Measurements from ENCODE around the gene PCDH9. TPM values are rescaled to one million over a fixed set of nuclear protein-coding genes. Genes with fewer than 3 reads are reported as not detected.

PCDH9 gene
- total RNA-seq, 4 donors from 2014 or later, result 2.8 to 22.4 (median 12.9) TPM

- TF ChIP-seq, protein P1, sequence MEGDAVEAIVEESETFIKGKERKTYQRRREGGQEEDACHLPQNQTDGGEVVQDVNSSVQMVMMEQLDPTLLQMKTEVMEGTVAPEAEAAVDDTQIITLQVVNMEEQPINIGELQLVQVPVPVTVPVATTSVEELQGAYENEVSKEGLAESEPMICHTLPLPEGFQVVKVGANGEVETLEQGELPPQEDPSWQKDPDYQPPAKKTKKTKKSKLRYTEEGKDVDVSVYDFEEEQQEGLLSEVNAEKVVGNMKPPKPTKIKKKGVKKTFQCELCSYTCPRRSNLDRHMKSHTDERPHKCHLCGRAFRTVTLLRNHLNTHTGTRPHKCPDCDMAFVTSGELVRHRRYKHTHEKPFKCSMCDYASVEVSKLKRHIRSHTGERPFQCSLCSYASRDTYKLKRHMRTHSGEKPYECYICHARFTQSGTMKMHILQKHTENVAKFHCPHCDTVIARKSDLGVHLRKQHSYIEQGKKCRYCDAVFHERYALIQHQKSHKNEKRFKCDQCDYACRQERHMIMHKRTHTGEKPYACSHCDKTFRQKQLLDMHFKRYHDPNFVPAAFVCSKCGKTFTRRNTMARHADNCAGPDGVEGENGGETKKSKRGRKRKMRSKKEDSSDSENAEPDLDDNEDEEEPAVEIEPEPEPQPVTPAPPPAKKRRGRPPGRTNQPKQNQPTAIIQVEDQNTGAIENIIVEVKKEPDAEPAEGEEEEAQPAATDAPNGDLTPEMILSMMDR (IDR thresholded peaks at IDR 0.05), result no peak
- no peak for TF ChIP-seq POLR2A (IDR thresholded peaks at IDR 0.05)
- no peaks in the 10 kb centered on the region for H3K9me3 ChIP-seq
- no peaks in the 10 kb centered on the region for H3K27me3 ChIP-seq
- no peak overlapping the region for H3K4me3 ChIP-seq (replicated peaks in 1 of 3)
- intact Hi-C loops (cut with DNase I), result no loop called here
- no peak overlapping the region for H3K27ac ChIP-seq
- no peak for DNase-seq
- no peaks in the 10 kb centered on the region for H3K4me1 ChIP-seq
- H3K36me3 ChIP-seq, result no peaks in the 10 kb centered on the region
- WGBS, 2 donors, result 49 to 53% methylated on average over 2 of the region's 2 CpGs
Measured at GRCh38 chr13:66415444-66415843, 814.7 kb downstream of the PCDH9 start.

- Histone ChIP-seq H3K4me1 (no peaks in the 10 kb centered on the region), H3K36me3 (no peaks in the 10 kb centered on the region), H3K9me3 (no peaks in the 10 kb centered on the region), H3K27ac (no peak overlapping the region), H3K27me3 (no peaks in the 10 kb centered on the region), H3K4me3 (replicated peaks in 1 of 3) (no peak overlapping the region)
- TF ChIP-seq, protein P1 (IDR thresholded peaks at IDR 0.05), result no peak
- TF ChIP-seq POLR2A (IDR thresholded peaks at IDR 0.05), result no peak
- WGBS, 2 donors, result 72 to 76% methylated on average over 3 of the region's 3 CpGs
- DNase-seq, result no peak
- intact Hi-C loops (cut with DNase I), result no loop called here
Measured at GRCh38 chr13:66414066-66414800, 815.9 kb downstream of the PCDH9 start.

- intact Hi-C loops (cut with DNase I), result no loop called here
- no peaks in the 10 kb centered on the region for H3K27me3 ChIP-seq
- WGBS, 2 donors, result 86 to 95% methylated on average over 1 of the region's 1 CpG
- DNase-seq, result no peak
- no peaks in the 10 kb centered on the region for H3K9me3 ChIP-seq
- TF ChIP-seq POLR2A (IDR thresholded peaks at IDR 0.05), result no peak
- TF ChIP-seq, protein P1 (IDR thresholded peaks at IDR 0.05), result no peak
- no peaks in the 10 kb centered on the region for H3K36me3 ChIP-seq
- H3K27ac ChIP-seq, result no peak overlapping the region
- no peak overlapping the region for H3K4me3 ChIP-seq (replicated peaks in 1 of 3)
- H3K4me1 ChIP-seq, result no peaks in the 10 kb centered on the region
Measured at GRCh38 chr13:66410314-66410713, 819.8 kb downstream of the PCDH9 start.

DNA sequence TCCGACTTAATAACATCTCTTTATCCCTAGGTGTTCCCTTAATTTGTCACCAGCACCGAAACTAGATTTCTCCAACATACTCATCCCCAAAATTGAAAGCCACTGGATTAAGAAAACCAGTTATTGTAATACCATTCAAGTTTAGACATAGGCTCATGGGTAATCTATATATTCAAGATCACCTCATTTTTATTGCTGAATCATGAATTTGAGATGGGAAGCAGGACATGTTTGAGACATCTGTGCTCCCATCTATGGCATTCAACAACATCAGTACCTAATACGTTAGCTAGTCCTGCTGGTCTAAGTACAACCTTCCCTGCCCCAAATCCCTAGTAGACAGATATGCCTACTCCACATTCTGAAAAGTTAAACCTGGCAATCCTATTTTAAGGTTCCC, 820.6 kb downstream of the PCDH9 start:
- DNase-seq, result no peak
- WGBS, 2 donors, result 93 to 99% methylated on average over 3 of the region's 3 CpGs
- intact Hi-C loops (cut with DNase I), result no loop called here
- no peak overlapping the region for H3K27ac ChIP-seq
- H3K4me3 ChIP-seq (replicated peaks in 1 of 3), result no peak overlapping the region
- H3K4me1 ChIP-seq, result no peaks in the 10 kb centered on the region
- H3K9me3 ChIP-seq, result no peaks in the 10 kb centered on the region
- H3K27me3 ChIP-seq, result no peaks in the 10 kb centered on the region
- TF ChIP-seq POLR2A (IDR thresholded peaks at IDR 0.05), result no peak
- TF ChIP-seq, protein P1 (IDR thresholded peaks at IDR 0.05), result no peak
- no peaks in the 10 kb centered on the region for H3K36me3 ChIP-seq

DNA sequence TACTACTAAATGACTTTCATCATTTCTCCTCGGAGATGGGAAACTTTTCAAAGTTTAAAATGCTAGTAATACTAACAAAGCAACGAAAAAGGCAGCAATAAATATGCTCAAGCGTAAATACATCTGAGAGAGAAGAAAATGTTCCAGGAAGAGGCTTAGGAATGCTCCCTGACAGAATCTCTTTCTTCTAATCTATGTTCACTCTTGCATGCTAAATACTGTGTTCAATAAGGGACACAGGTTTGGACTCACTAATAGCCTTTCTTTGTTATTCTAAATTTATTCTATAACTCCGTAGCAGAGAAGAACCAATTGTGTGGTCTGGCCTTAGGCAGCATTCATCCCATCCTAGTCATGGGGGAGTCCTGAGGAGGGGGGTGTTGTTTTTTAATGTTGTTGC, 823.0 kb downstream of the PCDH9 start:
- 27 to 47% methylated on average over 4 of the region's 4 CpGs for WGBS, 2 donors
- Histone ChIP-seq H3K4me1 (no peaks in the 10 kb centered on the region), H3K27ac (no peak overlapping the region), H3K9me3 (no peaks in the 10 kb centered on the region), H3K36me3 (no peaks in the 10 kb centered on the region), H3K27me3 (no peaks in the 10 kb centered on the region), H3K4me3 (replicated peaks in 1 of 3) (no peak overlapping the region)
- intact Hi-C loops (cut with DNase I), result no loop called here
- no peak for DNase-seq
- no peak for TF ChIP-seq POLR2A (IDR thresholded peaks at IDR 0.05)
- TF ChIP-seq, protein P1 (IDR thresholded peaks at IDR 0.05), result no peak

Measured in thyroid gland (tissue), 4 donors.